SK-N-SH treated with all-trans-retinoic acid at 6 μM for 48 hours (cell line): ENCODE results near the gene ORC2.

Source experiments
- ARNTL ChIP-seq: fragments of 450-650 bp; formaldehyde crosslinking; IDR thresholded peaks from 2 replicates; pipeline ENCODE4 v1.5.0; 2020; ENCODE audit warnings: low read depth, mild to moderate bottlenecking, moderate library complexity, borderline replicate concordance
- BACH2 ChIP-seq: fragments of 250-450 bp; sonication (Bioruptor Pico); IDR thresholded peaks from 2 replicates; pipeline ENCODE4 v1.9.0; 2021; ENCODE audit warnings: mild to moderate bottlenecking, borderline replicate concordance
- CREB5 ChIP-seq: fragments of 250-450 bp; sonication (Bioruptor Pico); IDR thresholded peaks from 2 replicates; pipeline ENCODE4 v1.5.1; 2020; ENCODE audit warnings: low read depth, mild to moderate bottlenecking, moderate library complexity
- CSRNP3 ChIP-seq: fragments of 250-450 bp; sonication (Bioruptor Pico); IDR thresholded peaks from 2 replicates; pipeline ENCODE4 v1.5.1; 2021; ENCODE audit warnings: mild to moderate bottlenecking, moderate library complexity
- ESRRG ChIP-seq: fragments of 250-450 bp; sonication (Bioruptor Pico); IDR thresholded peaks from 2 replicates; pipeline ENCODE4 v1.6.1; 2021; ENCODE audit warnings: mild to moderate bottlenecking
- GLIS3 ChIP-seq: fragments of 250-450 bp; sonication (Bioruptor Pico); IDR thresholded peaks from 2 replicates; pipeline ENCODE4 v1.5.0; 2020; ENCODE audit warnings: mild to moderate bottlenecking, moderate library complexity
- OSR1 ChIP-seq: fragments of 250-450 bp; sonication (Bioruptor Pico); IDR thresholded peaks from 2 replicates; pipeline ENCODE4 v1.8.0; 2022; ENCODE audit warnings: moderate library complexity, mild to moderate bottlenecking, inconsistent platforms
- PATZ1 ChIP-seq: fragments of 250-450 bp; sonication (Bioruptor Pico); IDR thresholded peaks from 2 replicates; pipeline ENCODE4 v1.8.0; 2020; ENCODE audit warnings: mild to moderate bottlenecking, moderate library complexity, borderline replicate concordance
- POU6F1 ChIP-seq: fragments of 250-450 bp; sonication (Bioruptor Pico); IDR thresholded peaks from 2 replicates; pipeline ENCODE4 v1.8.0; 2021; ENCODE audit warnings: low read depth, mild to moderate bottlenecking, moderate library complexity, borderline replicate concordance
- TCF4 ChIP-seq: fragments of 250-450 bp; sonication (Bioruptor Pico); IDR thresholded peaks from 2 replicates; pipeline ENCODE4 v1.8.0; 2021; ENCODE audit warnings: mild to moderate bottlenecking, moderate library complexity, borderline replicate concordance
- TOX ChIP-seq: fragments of 250-450 bp; sonication (Bioruptor Pico); IDR thresholded peaks from 2 replicates; pipeline ENCODE4 v1.8.0; 2021; ENCODE audit warnings: mild to moderate bottlenecking, moderate library complexity, borderline replicate concordance
- ZFP3 ChIP-seq: fragments of 250-450 bp; sonication (Bioruptor Pico); IDR thresholded peaks from 2 replicates; pipeline ENCODE4 v1.5.0; 2020; ENCODE audit warnings: mild to moderate bottlenecking, moderate library complexity
- ZFP30 ChIP-seq: fragments of 450-650 bp; formaldehyde crosslinking; IDR thresholded peaks from 2 replicates; pipeline ENCODE4 v1.5.0; 2022; ENCODE audit warnings: mild to moderate bottlenecking, moderate library complexity
- ZNF565 ChIP-seq: fragments of 450-650 bp; formaldehyde crosslinking; conservative IDR thresholded peaks from 2 replicates; pipeline ENCODE4 v1.5.0; 2020; ENCODE audit warnings: low read depth, mild to moderate bottlenecking, moderate library complexity

- TF ChIP-seq GLIS3 (no peak), ZFP30 (no peak), ESRRG (CRISPR knock-in tag) (no peak), ZFP3 (CRISPR knock-in tag) (no peak), PATZ1 (no peak), ARNTL (CRISPR knock-in tag) (no peak), TOX (CRISPR knock-in tag) (no peak), TCF4 (CRISPR knock-in tag) (no peak), CSRNP3 (no peak), POU6F1 (CRISPR knock-in tag) (no peak), BACH2 (CRISPR knock-in tag) (no peak), OSR1 (CRISPR knock-in tag) (no peak), ZNF565 (CRISPR knock-in tag) (no peak), CREB5 (no peak)
These were observed 22.3 kb upstream of the ORC2 start for GRCh38 chr2:200985799-200986198.
